K562 (cell line): ENCODE data around the gene WDR81. TPM values are rescaled to one million over a fixed set of nuclear protein-coding genes. Genes with fewer than 3 reads are reported as not detected.

Experiments
- ATAC-seq: fragments of 200-7000 bp; cut with Tn5 transposase; 3 replicates; pipeline ENCODE4 v1.9.1; 2020; ENCODE audit warnings: moderate library complexity
- BruUV-seq: library from RNA; stranded (reverse); fragments of 400-500 nt; replicated peaks from 2 replicates; lab custom pipeline; 2021; lab: Mats Ljungman, UMichigan
- CTCF ChIA-PET: fragments of 300-600 bp; formaldehyde crosslinking; extraction: SDS; loops from one replicate; lab custom pipeline; 2021; ENCODE audit warnings: low intra/inter-chr PET ratio; lab: Yijun Ruan, JAX
- POLR2A ChIA-PET: fragments of 300-600, 350-650 bp; sonication (Branson Sonifier 250); formaldehyde crosslinking; extraction: SDS; loops from one replicate; lab custom pipeline; 2021; ENCODE audit warnings: antibody characterized with exemption, inconsistent platforms; lab: Yijun Ruan, JAX
- DNase-seq, 4 experiments: peaks; one replicate each; pipeline versions ENCODE4 v3.0.0 to v3.0.0-alpha.2; 2011 to 2018; ENCODE audit warnings: low spot score in 3 of 4, mixed read lengths in 3 of 4; ENCODE audit errors: extremely low read depth in 1 of 4
- FAIRE-seq: peaks from 2 replicates; lab custom pipeline; 2011; peaks lifted over from hg19 to GRCh38; lab: Jason Lieb, UNC
- H2AFZ ChIP-seq: 2 replicates; pipeline ENCODE4 v1.6.0; 2011; ENCODE audit warnings: low read depth, low read length, control low read depth, inconsistent platforms
- H3K27ac ChIP-seq: fragments of 200-600 bp; 3 replicates; pipeline ENCODE4 v1.8.0; 2011; ENCODE audit warnings: low read depth, mild to moderate bottlenecking, control low read depth, inconsistent platforms, low read length, moderate library complexity, mixed read lengths; ENCODE audit errors: extremely low read depth
- H3K27me3 ChIP-seq, 2 experiments: fragments of 300-600 bp in 1 of 2; 2 replicates in 1 of 2; 3 replicates in 1 of 2; pipeline versions ENCODE4 v1.6.0 to v1.8.0; 2011; ENCODE audit warnings: inconsistent platforms in 2 of 2, low read length in 2 of 2, mild to moderate bottlenecking in 1 of 2, mixed read lengths in 1 of 2, moderate library complexity in 1 of 2; ENCODE audit not compliant: control insufficient read depth in 2 of 2, insufficient read depth in 2 of 2
- H3K36me3 ChIP-seq: fragments of 300-600 bp; 3 replicates; pipeline ENCODE4 v1.8.0; 2011; ENCODE audit warnings: mild to moderate bottlenecking, low read length, inconsistent platforms; ENCODE audit not compliant: control insufficient read depth, insufficient read depth
- H3K4me1 ChIP-seq, 2 experiments: fragments of 200-600 bp in 1 of 2; replicated peaks in 1 of 2; 2 replicates in 1 of 2; 3 replicates in 1 of 2; pipeline versions ENCODE4 v1.5.1 to v1.8.0; 2011; ENCODE audit warnings: inconsistent platforms in 2 of 2, low read length in 2 of 2, mild to moderate bottlenecking in 1 of 2, mixed read lengths in 1 of 2, moderate library complexity in 1 of 2; ENCODE audit not compliant: control insufficient read depth in 2 of 2, insufficient read depth in 2 of 2
- H3K4me2 ChIP-seq: 2 replicates; pipeline ENCODE4 v1.6.1; 2011; ENCODE audit warnings: low read length, control low read depth, inconsistent platforms, mixed read lengths; ENCODE audit not compliant: insufficient read depth
- H3K4me3 ChIP-seq: fragments of 200-600 bp; sonication (generic), shearing (Covaris generic); 2 replicates; pipeline ENCODE4 v1.5.1; 2016; ENCODE audit warnings: control low read depth, inconsistent platforms
- H3K79me2 ChIP-seq: fragments of 200-600 bp; 3 replicates; pipeline ENCODE4 v1.8.0; 2011; ENCODE audit warnings: low read length, inconsistent platforms; ENCODE audit not compliant: control insufficient read depth, insufficient read depth
- H3K9ac ChIP-seq, 2 experiments: 2 replicates each; pipeline versions ENCODE4 v1.6.0 to v1.6.1; 2011; ENCODE audit warnings: low read depth in 2 of 2, low read length in 2 of 2, control low read depth in 1 of 2, inconsistent platforms in 1 of 2, mild to moderate bottlenecking in 1 of 2, mixed read lengths in 1 of 2; ENCODE audit not compliant: insufficient read depth in 1 of 2
- H3K9me1 ChIP-seq: one replicate; pipeline ENCODE4 v1.6.0; 2011; ENCODE audit warnings: inconsistent platforms, mild to moderate bottlenecking, low read length, moderate library complexity; ENCODE audit not compliant: control insufficient read depth, insufficient read depth
- H3K9me3 ChIP-seq: replicated peaks from 2 replicates; pipeline ENCODE4 v1.5.1; 2011; ENCODE audit warnings: low read depth, low read length, inconsistent platforms; ENCODE audit not compliant: control insufficient read depth, insufficient read depth
- H4K20me1 ChIP-seq: replicated peaks from 2 replicates; pipeline ENCODE4 v1.6.1; 2011; ENCODE audit warnings: low read length, inconsistent platforms, mixed read lengths; ENCODE audit not compliant: control insufficient read depth, insufficient read depth
- ADNP ChIP-seq: fragments of 200-800 bp; sonication (Bioruptor generic); IDR thresholded peaks from 2 replicates; pipeline ENCODE4 v1.6.1; 2016; ENCODE audit warnings: missing genetic modification characterization, missing compliant biosample characterization
- BCOR ChIP-seq: fragments of 450-650 bp; IDR thresholded peaks from 2 replicates; pipeline ENCODE4 v1.6.1; 2016
- CBFA2T2 ChIP-seq: fragments of 450-650 bp; conservative IDR thresholded peaks from 2 replicates; pipeline ENCODE4 v1.6.1; 2017; ENCODE audit warnings: mild to moderate bottlenecking
- CSDE1 ChIP-seq, 2 experiments: fragments of 450-650 bp; IDR thresholded peaks; 2 replicates each; pipeline ENCODE4 v1.6.1; 2016; ENCODE audit warnings: mild to moderate bottlenecking in 1 of 2
- HIVEP1 ChIP-seq: fragments of 250-450 bp; sonication (Bioruptor Pico); IDR thresholded peaks from 2 replicates; pipeline ENCODE4 v1.4.0; 2020; ENCODE audit warnings: mild to moderate bottlenecking
- KDM1A ChIP-seq, 2 experiments: fragments of 450-650 bp; IDR thresholded peaks; 2 replicates each; pipeline ENCODE4 v1.6.1; 2016; ENCODE audit warnings: mild to moderate bottlenecking in 2 of 2
- MCM2 ChIP-seq: fragments of 450-650 bp; IDR thresholded peaks from 2 replicates; pipeline ENCODE4 v1.6.1; 2017; ENCODE audit warnings: low read depth, mild to moderate bottlenecking
- MEF2D ChIP-seq: conservative IDR thresholded peaks from 2 replicates; pipeline ENCODE4 v1.6.1; 2016; ENCODE audit warnings: low read depth, missing genetic modification characterization, missing compliant biosample characterization
- MEIS2 ChIP-seq: fragments of 450-650 bp; IDR thresholded peaks from 2 replicates; pipeline ENCODE4 v1.6.1; 2014; ENCODE audit warnings: mild to moderate bottlenecking; ENCODE audit not compliant: partially characterized antibody
- PHF8 ChIP-seq: fragments of 200-600 bp; sonication (generic); IDR thresholded peaks from 2 replicates; pipeline ENCODE4 v1.6.1; 2012; ENCODE audit warnings: mixed run types, mild to moderate bottlenecking, inconsistent platforms, low read length, moderate library complexity, borderline replicate concordance
- RBM25 ChIP-seq: fragments of 200-400 bp; formaldehyde crosslinking; IDR thresholded peaks from 2 replicates; pipeline ENCODE4 v1.6.1; 2018; ENCODE audit warnings: low read length, low read depth, moderate library complexity; ENCODE audit not compliant: severe bottlenecking
- SLC30A9 ChIP-seq: fragments of 250-450 bp; sonication (Bioruptor Pico); IDR thresholded peaks from 2 replicates; pipeline ENCODE4 v1.8.0; 2022; ENCODE audit warnings: mild to moderate bottlenecking, moderate library complexity
- SMARCA5 ChIP-seq: fragments of 450-650 bp; IDR thresholded peaks from 2 replicates; pipeline ENCODE4 v1.6.1; 2016
- ZNF165 ChIP-seq: fragments of 250-450 bp; sonication (Bioruptor Pico); IDR thresholded peaks from 2 replicates; pipeline ENCODE4 v1.4.0; 2020; ENCODE audit warnings: borderline replicate concordance
- ZNF184 ChIP-seq: sonication (generic); formaldehyde crosslinking; IDR thresholded peaks from 2 replicates; pipeline ENCODE4 v1.5.0; 2020; ENCODE audit warnings: missing genetic modification reagents
- WGBS: fragments of 100-300 bp; shearing (Covaris generic); methylation state at CpG from one replicate; pipeline ENCODE4 v1.1.6; 2016; ENCODE audit warnings: low coverage, mixed read lengths; ENCODE audit not compliant: insufficient coverage; ENCODE audit errors: missing lambda C conversion rate; 5-methylcytosine and 5-hydroxymethylcytosine counted together
- in situ Hi-C: fragments of 300-500 bp; cut with MboI; formaldehyde crosslinking; loops from 4 replicates; pipeline ENCODE4 v1.15.0; 2018; ENCODE audit warnings: inconsistent platforms, mixed read lengths
- intact Hi-C: fragments of 100-400 bp; cut with micrococcal nuclease; formaldehyde crosslinking; loops from 2 replicates; pipeline ENCODE4 v1.14.2; 2022
- polyA plus RNA-seq, 8 experiments: library from polyadenylated mRNA; depleted of rRNA in 4 of 8; stranded (reverse) in 5 of 8; unstranded in 3 of 8; fragments of >200 nt; fragmentation: Nextera tagmentation in 2 of 8; fragmentation: Illumina TruSeq in 1 of 8; extraction: Ambion mirVana in 2 of 8; extraction: Trizol in 1 of 8; gene quantifications; 2 replicates each; pipeline versions ENCODE4 v1.2.1 to v1.2.3, GENCODE V29; 2011 to 2014; ENCODE audit warnings: inconsistent platforms in 1 of 8, missing spikeins in 1 of 8
- total RNA-seq, 7 experiments: library from RNA; depleted of rRNA in 6 of 7; stranded (reverse); fragments of >200 nt in 6 of 7; fragmentation: Illumina TruSeq in 2 of 7; extraction: Trizol in 2 of 7; gene quantifications; 2 replicates each; pipeline versions ENCODE4 v1.2.1 to v1.2.3, GENCODE V29; 2011 to 2021; ENCODE audit warnings: low replicate concordance in 1 of 7
- TF ChIP-seq, protein P1 (sequence below): sonication (generic); formaldehyde crosslinking; IDR thresholded peaks from 2 replicates; pipeline ENCODE4 v1.8.0; 2022; ENCODE audit warnings: mild to moderate bottlenecking, missing genetic modification reagents
- TF ChIP-seq, protein P2 (sequence below): fragments of 450-650 bp; formaldehyde crosslinking; IDR thresholded peaks from 2 replicates; pipeline ENCODE4 v1.4.0; 2022; ENCODE audit warnings: missing genetic modification characterization

WDR81 gene
- total and polyA plus RNA-seq, 9 of the 15 experiments (the other 6 are each of a cell fraction or from before 2014, with no cell fraction given), result 0.01 to 17.1 (median 3.3) TPM

DNA sequence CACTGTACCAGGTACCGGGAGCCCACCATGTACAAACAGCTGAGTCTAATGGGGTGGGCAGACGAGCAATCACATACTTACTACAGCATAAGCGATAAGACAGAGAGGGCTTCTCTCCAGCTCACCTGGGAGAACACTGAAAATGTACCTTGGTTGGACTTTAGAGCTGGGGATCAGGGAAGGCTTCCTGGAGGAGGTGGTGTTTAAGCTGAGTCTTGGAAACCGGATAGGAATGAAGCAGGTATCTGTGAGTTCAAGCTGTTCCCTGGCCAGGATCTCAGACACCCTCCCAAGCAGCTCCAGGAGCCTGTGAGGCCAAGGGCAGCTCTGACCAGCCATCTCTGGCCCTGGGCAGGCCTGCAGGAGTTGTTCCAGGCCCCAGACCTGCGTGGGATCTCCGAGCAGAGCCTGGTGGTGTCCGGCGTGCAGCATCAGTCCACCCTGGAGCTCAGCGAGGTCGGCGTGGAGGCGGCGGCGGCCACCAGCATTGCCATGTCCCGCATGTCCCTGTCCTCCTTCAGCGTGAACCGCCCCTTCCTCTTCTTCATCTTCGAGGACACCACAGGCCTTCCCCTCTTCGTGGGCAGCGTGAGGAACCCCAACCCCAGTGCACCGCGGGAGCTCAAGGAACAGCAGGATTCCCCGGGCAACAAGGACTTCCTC lies 29.4 kb downstream of the WDR81 start:
- Histone ChIP-seq H3K9me3 (no peaks in the 10 kb centered on the region), H2AFZ (no peak overlapping the region), H3K27ac (no peak overlapping the region), H3K36me3 (no peaks in the 10 kb centered on the region), H3K9ac (0 out of 4 replicates have a peak overlapping the region, but pooled peaks of 1 of the 2 experiments have one; percentile 13), H3K4me1 (peaks cover 8 to 35% of the 10 kb centered on the region in 2 experiments; a peak in 4 of 5 replicates), H3K27me3 (no peaks in the 10 kb centered on the region), H4K20me1 (no peaks in the 10 kb centered on the region), H3K79me2 (no peaks in the 10 kb centered on the region), H3K4me2 (no peak overlapping the region), H3K9me1 (no peaks in the 10 kb centered on the region), H3K4me3 (no peak overlapping the region)
- BruUV-seq, result no TSS peak
- ChIA-PET POLR2A (interaction anchor here (1.4 to 1.7 kb wide), 2 partner anchors 8 to 37 kb away, joined by 5 to 10 read pairs; partner anchors contain the start of gene SERPINF1), CTCF (interaction anchor here (0.8 kb wide), 1 partner anchor 31 kb away, joined by 4 read pairs; no protein-coding TSS in a partner anchor)
- DNase-seq (no peak), ATAC-seq (no peak), FAIRE-seq (no peak)
- in situ Hi-C loops, result no loop called here
- intact Hi-C loops, result no loop called here
- 63% methylated on average over 13 of the region's 23 CpGs for WGBS
- peak; percentile 35 to 72; a peak in 3 of 4 replicates for TF ChIP-seq KDM1A (IDR thresholded peaks at IDR 0.05)
- no peak for TF ChIP-seq CBFA2T2
- no peak for TF ChIP-seq MCM2
- peak; percentile 85 for TF ChIP-seq RBM25
- TF ChIP-seq, protein P1, sequence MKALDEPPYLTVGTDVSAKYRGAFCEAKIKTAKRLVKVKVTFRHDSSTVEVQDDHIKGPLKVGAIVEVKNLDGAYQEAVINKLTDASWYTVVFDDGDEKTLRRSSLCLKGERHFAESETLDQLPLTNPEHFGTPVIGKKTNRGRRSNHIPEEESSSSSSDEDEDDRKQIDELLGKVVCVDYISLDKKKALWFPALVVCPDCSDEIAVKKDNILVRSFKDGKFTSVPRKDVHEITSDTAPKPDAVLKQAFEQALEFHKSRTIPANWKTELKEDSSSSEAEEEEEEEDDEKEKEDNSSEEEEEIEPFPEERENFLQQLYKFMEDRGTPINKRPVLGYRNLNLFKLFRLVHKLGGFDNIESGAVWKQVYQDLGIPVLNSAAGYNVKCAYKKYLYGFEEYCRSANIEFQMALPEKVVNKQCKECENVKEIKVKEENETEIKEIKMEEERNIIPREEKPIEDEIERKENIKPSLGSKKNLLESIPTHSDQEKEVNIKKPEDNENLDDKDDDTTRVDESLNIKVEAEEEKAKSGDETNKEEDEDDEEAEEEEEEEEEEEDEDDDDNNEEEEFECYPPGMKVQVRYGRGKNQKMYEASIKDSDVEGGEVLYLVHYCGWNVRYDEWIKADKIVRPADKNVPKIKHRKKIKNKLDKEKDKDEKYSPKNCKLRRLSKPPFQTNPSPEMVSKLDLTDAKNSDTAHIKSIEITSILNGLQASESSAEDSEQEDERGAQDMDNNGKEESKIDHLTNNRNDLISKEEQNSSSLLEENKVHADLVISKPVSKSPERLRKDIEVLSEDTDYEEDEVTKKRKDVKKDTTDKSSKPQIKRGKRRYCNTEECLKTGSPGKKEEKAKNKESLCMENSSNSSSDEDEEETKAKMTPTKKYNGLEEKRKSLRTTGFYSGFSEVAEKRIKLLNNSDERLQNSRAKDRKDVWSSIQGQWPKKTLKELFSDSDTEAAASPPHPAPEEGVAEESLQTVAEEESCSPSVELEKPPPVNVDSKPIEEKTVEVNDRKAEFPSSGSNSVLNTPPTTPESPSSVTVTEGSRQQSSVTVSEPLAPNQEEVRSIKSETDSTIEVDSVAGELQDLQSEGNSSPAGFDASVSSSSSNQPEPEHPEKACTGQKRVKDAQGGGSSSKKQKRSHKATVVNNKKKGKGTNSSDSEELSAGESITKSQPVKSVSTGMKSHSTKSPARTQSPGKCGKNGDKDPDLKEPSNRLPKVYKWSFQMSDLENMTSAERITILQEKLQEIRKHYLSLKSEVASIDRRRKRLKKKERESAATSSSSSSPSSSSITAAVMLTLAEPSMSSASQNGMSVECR (CRISPR knock-in tag), result no peak
- no peak for TF ChIP-seq PHF8
- TF ChIP-seq, protein P2, sequence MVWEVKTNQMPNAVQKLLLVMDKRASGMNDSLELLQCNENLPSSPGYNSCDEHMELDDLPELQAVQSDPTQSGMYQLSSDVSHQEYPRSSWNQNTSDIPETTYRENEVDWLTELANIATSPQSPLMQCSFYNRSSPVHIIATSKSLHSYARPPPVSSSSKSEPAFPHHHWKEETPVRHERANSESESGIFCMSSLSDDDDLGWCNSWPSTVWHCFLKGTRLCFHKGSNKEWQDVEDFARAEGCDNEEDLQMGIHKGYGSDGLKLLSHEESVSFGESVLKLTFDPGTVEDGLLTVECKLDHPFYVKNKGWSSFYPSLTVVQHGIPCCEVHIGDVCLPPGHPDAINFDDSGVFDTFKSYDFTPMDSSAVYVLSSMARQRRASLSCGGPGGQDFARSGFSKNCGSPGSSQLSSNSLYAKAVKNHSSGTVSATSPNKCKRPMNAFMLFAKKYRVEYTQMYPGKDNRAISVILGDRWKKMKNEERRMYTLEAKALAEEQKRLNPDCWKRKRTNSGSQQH, result no peak
- TF ChIP-seq ADNP, result 0 out of 2 replicates have a peak, but pooled peaks have one; percentile 36
- no peak for TF ChIP-seq SLC30A9 (CRISPR knock-in tag)
- no peak for TF ChIP-seq HIVEP1
- no peak for TF ChIP-seq CSDE1 (IDR thresholded peaks at IDR 0.05)
- no peak for TF ChIP-seq ZNF184 (CRISPR knock-in tag)
- TF ChIP-seq BCOR, result peak; percentile 85
- no peak for TF ChIP-seq MEF2D
- peak; percentile 89 for TF ChIP-seq SMARCA5
- TF ChIP-seq MEIS2, result no peak
- TF ChIP-seq ZNF165 (CRISPR knock-in tag), result no peak
